ENCODE data around the gene KREMEN1. TPM values are rescaled to one million over a fixed set of nuclear protein-coding genes. Genes with fewer than 3 reads are reported as not detected.

KREMEN1 gene
- total and polyA plus RNA-seq, 9 of the 15 experiments (the other 6 are each of a cell fraction or from before 2014, with no cell fraction given): 0.69 to 11.5 (median 4.3) TPM

GRCh38 chr22:29069463-29069862 lies 3.4 kb upstream of the KREMEN1 start (continued):
- TF ChIP-seq U2AF2 (optimal IDR thresholded peaks at IDR 0.05; ENCODE audit: low read depth, low read length) (no peak), NR0B1 (IDR thresholded peaks at IDR 0.05; ENCODE audit: partially characterized antibody) (no peak), GATAD2B (IDR thresholded peaks at IDR 0.05; ENCODE audit: borderline replicate concordance) (no peak), KDM2B (CRISPR knock-in tag; IDR thresholded peaks at IDR 0.05) (no peak), AFF1 (IDR thresholded peaks at IDR 0.05; ENCODE audit: low read depth in 1 of 2, partially characterized antibody in 2 of 2) (no peak), ZNF431 (CRISPR knock-in tag; IDR thresholded peaks at IDR 0.05) (no peak), FOSL1 (tag; conservative IDR thresholded peaks at IDR 0.05) (no peak), ESRRA (IDR thresholded peaks at IDR 0.05; ENCODE audit: borderline replicate concordance, low read depth) (no peak), ZBTB49 (CRISPR knock-in tag; IDR thresholded peaks at IDR 0.05; ENCODE audit: borderline replicate concordance) (no peak), BRD4 (IDR thresholded peaks at IDR 0.05) (no peak), MBD2 (IDR thresholded peaks at IDR 0.05; ENCODE audit: borderline replicate concordance, low read depth) (no peak), NRF1 (conservative IDR thresholded peaks at IDR 0.05 in 1 of 2, IDR thresholded peaks at IDR 0.05 in 1 of 2) (no peak)
